Neural progenitor cell (in vitro differentiated cells): Measurements from ENCODE around the gene SLC22A23. TPM values are rescaled to one million over a fixed set of nuclear protein-coding genes. Genes with fewer than 3 reads are reported as not detected.

Source experiments
- DNase-seq: peaks from one replicate; pipeline ENCODE4 v3.0.0-alpha.2; 2016; ENCODE audit warnings: low spot score
- H2AFZ ChIP-seq: fragments of 200-600 bp; sonication (generic); replicated peaks from 2 replicates; pipeline ENCODE4 v1.6.1; 2016; ENCODE audit warnings: antibody characterized with exemption
- H3F3A ChIP-seq: fragments of 200-600 bp; sonication (generic); 2 replicates; pipeline ENCODE4 v1.6.1; 2016; ENCODE audit warnings: antibody characterized with exemption, low read depth
- H3K27ac ChIP-seq: fragments of 200-600 bp; sonication (generic); 2 replicates; pipeline ENCODE4 v1.5.1; 2016; ENCODE audit warnings: mild to moderate bottlenecking
- H3K27me3 ChIP-seq: fragments of 200-600 bp; sonication (generic); 2 replicates; pipeline ENCODE4 v1.6.1; 2016; ENCODE audit warnings: mild to moderate bottlenecking, moderate library complexity
- H3K36me3 ChIP-seq: fragments of 200-600 bp; sonication (generic); 2 replicates; pipeline ENCODE4 v1.5.1; 2016
- H3K4me1 ChIP-seq: fragments of 200-600 bp; sonication (generic); 2 replicates; pipeline ENCODE4 v1.6.1; 2016; ENCODE audit warnings: mixed run types
- H3K4me2 ChIP-seq: fragments of 200-600 bp; sonication (generic); 2 replicates; pipeline ENCODE4 v1.6.1; 2016
- H3K4me3 ChIP-seq: fragments of 200-600 bp; sonication (generic); 2 replicates; pipeline ENCODE4 v1.5.1; 2016
- H3K79me2 ChIP-seq: fragments of 200-600 bp; sonication (generic); 2 replicates; pipeline ENCODE4 v1.6.1; 2016; ENCODE audit warnings: low read depth
- H3K9ac ChIP-seq: fragments of 200-600 bp; sonication (generic); 2 replicates; pipeline ENCODE4 v1.6.1; 2016
- H3K9me3 ChIP-seq: fragments of 200-600 bp; sonication (generic); 2 replicates; pipeline ENCODE4 v1.5.1; 2016; ENCODE audit warnings: low read depth
- H4K20me1 ChIP-seq: fragments of 200-600 bp; sonication (generic); 2 replicates; pipeline ENCODE4 v1.6.1; 2016; ENCODE audit warnings: low read depth
- H3K27ac Mint-ChIP-seq: 3 replicates; pipeline ENCODE4 v1.8.0; 2021; ENCODE audit warnings: mixed read lengths
- H3K27me3 Mint-ChIP-seq: 2 replicates; pipeline ENCODE4 v1.8.0; 2022; ENCODE audit warnings: low read depth, mild to moderate bottlenecking, inconsistent platforms, moderate library complexity, mixed read lengths; ENCODE audit not compliant: insufficient read depth
- H3K36me3 Mint-ChIP-seq: 3 replicates; pipeline ENCODE4 v1.8.0; 2021; ENCODE audit warnings: mixed read lengths
- H3K4me1 Mint-ChIP-seq: 3 replicates; pipeline ENCODE4 v1.8.0; 2021; ENCODE audit warnings: mixed read lengths
- H3K4me3 Mint-ChIP-seq: 3 replicates; pipeline ENCODE4 v1.8.0; 2021; ENCODE audit warnings: mild to moderate bottlenecking, moderate library complexity, mixed read lengths
- H3K9me3 Mint-ChIP-seq: 3 replicates; pipeline ENCODE4 v1.8.0; 2020; ENCODE audit warnings: mixed read lengths
- EZH2 ChIP-seq: fragments of 200-600 bp; sonication (generic); IDR thresholded peaks from 2 replicates; pipeline ENCODE4 v1.6.1; 2017; ENCODE audit warnings: antibody characterized with exemption, mild to moderate bottlenecking, moderate library complexity
- EZH2phosphoT487 ChIP-seq: fragments of 200-600 bp; sonication (generic); IDR thresholded peaks from 2 replicates; pipeline ENCODE4 v1.6.1; 2017; ENCODE audit warnings: antibody characterized with exemption
- total RNA-seq: library from RNA; depleted of rRNA; stranded (reverse); fragments of >200 nt; gene quantifications from 2 replicates; pipeline ENCODE4 v1.2.3, GENCODE V29; 2015; ENCODE audit warnings: low replicate concordance
- TF ChIP-seq, protein P1 (sequence below): fragments of 200-600 bp; sonication (generic); IDR thresholded peaks from 2 replicates; pipeline ENCODE4 v1.5.1; 2017; ENCODE audit warnings: antibody characterized with exemption, mild to moderate bottlenecking

The SLC22A23 gene
- total RNA-seq, 1 donor from 2014 or later: 0.99 TPM

DNA sequence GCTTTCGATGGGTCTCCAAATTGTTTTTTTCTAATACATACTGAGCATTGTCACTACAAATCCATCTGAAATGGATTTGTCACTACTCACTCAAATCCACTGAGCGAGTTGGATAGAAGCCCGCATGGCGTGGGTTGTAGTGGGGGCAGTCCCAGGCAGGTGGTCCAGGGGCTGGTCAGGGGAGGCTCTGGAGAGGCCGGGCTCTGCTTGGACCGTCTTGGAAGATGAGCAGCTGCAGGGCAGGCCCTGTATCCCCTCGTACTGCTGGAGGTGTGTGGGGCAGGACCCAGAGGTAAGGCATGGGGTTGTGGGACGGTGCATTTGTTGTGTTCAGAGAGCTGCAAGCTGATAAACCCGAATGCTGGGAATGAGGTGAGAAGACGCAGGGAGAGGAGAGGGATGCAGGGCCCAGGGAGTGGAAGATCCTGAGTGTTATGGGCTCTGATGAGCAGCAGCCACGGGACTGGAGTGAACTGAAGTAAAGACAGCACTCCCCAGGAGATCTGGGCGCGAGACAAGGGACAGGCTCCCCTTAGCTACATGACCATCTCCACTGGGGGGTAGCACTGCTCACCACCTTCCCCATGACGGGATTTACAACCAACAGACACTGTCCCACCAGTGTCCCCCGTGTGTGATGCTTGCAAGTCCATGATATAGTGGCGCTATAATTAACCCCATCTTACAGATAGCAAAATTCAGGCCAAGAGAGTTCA is 152.2 kb downstream of the SLC22A23 start:
- no peak overlapping the region for H3K9ac ChIP-seq
- H3K27me3 ChIP-seq: no peaks in the 10 kb centered on the region
- DNase-seq: no peak
- H3K9me3 Mint-ChIP-seq: peaks cover 11% of the 10 kb centered on the region
- no peaks in the 10 kb centered on the region for H3K4me1 ChIP-seq
- H3K27ac ChIP-seq: no peak overlapping the region
- no peaks in the 10 kb centered on the region for H3K9me3 ChIP-seq
- H3K4me3 Mint-ChIP-seq: no peak overlapping the region
- no peaks in the 10 kb centered on the region for H3K36me3 ChIP-seq
- peaks cover 7% of the 10 kb centered on the region for H3K4me1 Mint-ChIP-seq
- no peak overlapping the region for H3K4me3 ChIP-seq
- H3K36me3 Mint-ChIP-seq: peaks cover 54% of the 10 kb centered on the region
- peak overlapping the region; percentile 17 for H3K27ac Mint-ChIP-seq
- no peaks in the 10 kb centered on the region for H3K79me2 ChIP-seq
- H3K27me3 Mint-ChIP-seq: peaks cover 6% of the 10 kb centered on the region
- H2AFZ ChIP-seq: no peak overlapping the region
- TF ChIP-seq EZH2: no peak
- no peak for TF ChIP-seq EZH2phosphoT487
- TF ChIP-seq, protein P1, sequence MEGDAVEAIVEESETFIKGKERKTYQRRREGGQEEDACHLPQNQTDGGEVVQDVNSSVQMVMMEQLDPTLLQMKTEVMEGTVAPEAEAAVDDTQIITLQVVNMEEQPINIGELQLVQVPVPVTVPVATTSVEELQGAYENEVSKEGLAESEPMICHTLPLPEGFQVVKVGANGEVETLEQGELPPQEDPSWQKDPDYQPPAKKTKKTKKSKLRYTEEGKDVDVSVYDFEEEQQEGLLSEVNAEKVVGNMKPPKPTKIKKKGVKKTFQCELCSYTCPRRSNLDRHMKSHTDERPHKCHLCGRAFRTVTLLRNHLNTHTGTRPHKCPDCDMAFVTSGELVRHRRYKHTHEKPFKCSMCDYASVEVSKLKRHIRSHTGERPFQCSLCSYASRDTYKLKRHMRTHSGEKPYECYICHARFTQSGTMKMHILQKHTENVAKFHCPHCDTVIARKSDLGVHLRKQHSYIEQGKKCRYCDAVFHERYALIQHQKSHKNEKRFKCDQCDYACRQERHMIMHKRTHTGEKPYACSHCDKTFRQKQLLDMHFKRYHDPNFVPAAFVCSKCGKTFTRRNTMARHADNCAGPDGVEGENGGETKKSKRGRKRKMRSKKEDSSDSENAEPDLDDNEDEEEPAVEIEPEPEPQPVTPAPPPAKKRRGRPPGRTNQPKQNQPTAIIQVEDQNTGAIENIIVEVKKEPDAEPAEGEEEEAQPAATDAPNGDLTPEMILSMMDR: no peak
- no peak overlapping the region for H3K4me2 ChIP-seq
- no peaks in the 10 kb centered on the region for H3F3A ChIP-seq
- no peaks in the 10 kb centered on the region for H4K20me1 ChIP-seq

DNA sequence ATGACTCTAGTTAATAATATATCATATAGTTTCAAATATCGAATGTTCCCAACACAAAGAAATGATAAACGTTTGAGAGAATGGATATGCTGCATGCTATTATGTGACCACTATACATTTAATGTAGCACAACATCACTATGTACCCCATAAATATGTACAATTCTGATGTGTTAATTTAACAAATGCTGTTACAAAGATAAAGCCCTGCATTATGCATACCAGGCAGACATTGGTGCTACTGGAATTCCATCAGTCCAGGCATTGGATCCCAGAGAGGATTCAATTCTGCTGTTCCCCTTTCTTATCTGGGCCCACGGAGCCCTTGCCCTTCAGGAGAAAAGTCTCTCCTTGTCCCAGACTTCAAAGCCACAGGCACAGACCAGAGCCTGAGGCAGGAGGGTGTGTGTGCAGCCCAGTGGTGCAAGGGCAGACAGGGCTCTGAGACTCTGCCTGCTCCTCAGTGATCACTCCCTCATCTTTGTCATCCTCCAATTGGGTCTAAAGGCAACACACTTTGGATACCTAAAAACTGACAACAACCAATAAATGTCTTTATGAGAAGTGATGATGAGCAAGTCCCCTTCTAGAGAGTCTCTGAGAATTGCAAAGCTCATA is 152.9 kb downstream of the SLC22A23 start:
- TF ChIP-seq, protein P1: no peak
- TF ChIP-seq EZH2 (no peak), EZH2phosphoT487 (no peak)
- DNase-seq: no peak

DNA sequence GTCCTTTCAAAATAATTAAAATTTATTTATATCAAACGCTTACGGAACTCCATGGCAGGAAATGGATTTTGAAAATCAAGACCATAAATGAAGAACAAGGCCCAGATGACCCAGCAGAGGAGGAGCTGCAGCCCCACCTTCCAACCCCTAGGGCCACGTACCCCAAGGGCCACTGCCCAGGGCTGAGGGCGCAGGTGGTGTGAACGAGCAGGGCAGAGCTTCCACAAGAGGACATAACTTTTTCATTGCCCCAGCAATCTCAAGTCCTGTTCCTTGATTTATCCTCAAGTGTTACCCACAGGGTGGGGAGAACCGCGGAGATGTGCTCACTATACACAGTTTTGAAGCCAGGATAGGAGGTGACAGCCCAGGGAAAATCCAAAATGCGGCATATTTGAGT is 155.3 kb downstream of the SLC22A23 start:
- no peak overlapping the region for H3K4me3 Mint-ChIP-seq
- H3F3A ChIP-seq: no peaks in the 10 kb centered on the region

More for the DNA sequence above, 152.9 kb downstream of the SLC22A23 start:
- no peaks in the 10 kb centered on the region for H3K4me1 ChIP-seq
- no peaks in the 10 kb centered on the region for H3K9me3 ChIP-seq
- Mint-ChIP-seq H3K27me3 (peaks cover 6% of the 10 kb centered on the region), H3K27ac (no peak overlapping the region), H3K36me3 (peaks cover 51% of the 10 kb centered on the region), H3K4me3 (no peak overlapping the region), H3K9me3 (peaks cover 11% of the 10 kb centered on the region), H3K4me1 (peaks cover 4% of the 10 kb centered on the region)
- H3F3A ChIP-seq: no peaks in the 10 kb centered on the region
- H3K4me2 ChIP-seq: no peak overlapping the region
- no peaks in the 10 kb centered on the region for H3K27me3 ChIP-seq
- H3K79me2 ChIP-seq: no peaks in the 10 kb centered on the region
- no peaks in the 10 kb centered on the region for H3K36me3 ChIP-seq
- no peak overlapping the region for H3K4me3 ChIP-seq
- no peak overlapping the region for H3K27ac ChIP-seq
- no peaks in the 10 kb centered on the region for H4K20me1 ChIP-seq
- no peak overlapping the region for H2AFZ ChIP-seq
- no peak overlapping the region for H3K9ac ChIP-seq

More for the DNA sequence above, 155.3 kb downstream of the SLC22A23 start:
- H3K4me1 ChIP-seq: no peaks in the 10 kb centered on the region
- H3K9ac ChIP-seq: no peak overlapping the region
- no peak overlapping the region for H3K4me3 ChIP-seq
- H4K20me1 ChIP-seq: no peaks in the 10 kb centered on the region
- H3K27ac Mint-ChIP-seq: no peak overlapping the region
- TF ChIP-seq EZH2phosphoT487 (no peak), EZH2 (no peak)
- TF ChIP-seq, protein P1: no peak
- no peaks in the 10 kb centered on the region for H3K36me3 ChIP-seq
- no peak overlapping the region for H3K27ac ChIP-seq
- H3K79me2 ChIP-seq: no peaks in the 10 kb centered on the region
- H3K9me3 ChIP-seq: no peaks in the 10 kb centered on the region
- H3K4me2 ChIP-seq: no peak overlapping the region
- peaks cover 11% of the 10 kb centered on the region for H3K9me3 Mint-ChIP-seq
- peaks cover 13% of the 10 kb centered on the region for H3K4me1 Mint-ChIP-seq
- DNase-seq: no peak
- peaks cover 50% of the 10 kb centered on the region for H3K36me3 Mint-ChIP-seq
- no peak overlapping the region for H2AFZ ChIP-seq
- H3K27me3 Mint-ChIP-seq: peaks cover 10% of the 10 kb centered on the region
- no peaks in the 10 kb centered on the region for H3K27me3 ChIP-seq
